SU-DHL-6 (cell line): ENCODE measurements around the gene HOXC6.

Experiments used
- EZH2phosphoT487 ChIP-seq: fragments of 200-600 bp; sonication (generic), shearing (Covaris generic); conservative IDR thresholded peaks from 2 replicates; pipeline ENCODE4 v1.6.1; 2018; ENCODE audit warnings: mild to moderate bottlenecking, antibody characterized with exemption, low read length, moderate library complexity, mixed read lengths
- TF ChIP-seq, protein P1 (sequence below): fragments of 200-600 bp; sonication (generic); IDR thresholded peaks from one replicate; pipeline ENCODE4 v1.5.1; 2017; ENCODE audit warnings: antibody characterized with exemption, mild to moderate bottlenecking, low read length, moderate library complexity; ENCODE audit not compliant: insufficient read depth, poor library complexity, severe bottlenecking

DNA sequence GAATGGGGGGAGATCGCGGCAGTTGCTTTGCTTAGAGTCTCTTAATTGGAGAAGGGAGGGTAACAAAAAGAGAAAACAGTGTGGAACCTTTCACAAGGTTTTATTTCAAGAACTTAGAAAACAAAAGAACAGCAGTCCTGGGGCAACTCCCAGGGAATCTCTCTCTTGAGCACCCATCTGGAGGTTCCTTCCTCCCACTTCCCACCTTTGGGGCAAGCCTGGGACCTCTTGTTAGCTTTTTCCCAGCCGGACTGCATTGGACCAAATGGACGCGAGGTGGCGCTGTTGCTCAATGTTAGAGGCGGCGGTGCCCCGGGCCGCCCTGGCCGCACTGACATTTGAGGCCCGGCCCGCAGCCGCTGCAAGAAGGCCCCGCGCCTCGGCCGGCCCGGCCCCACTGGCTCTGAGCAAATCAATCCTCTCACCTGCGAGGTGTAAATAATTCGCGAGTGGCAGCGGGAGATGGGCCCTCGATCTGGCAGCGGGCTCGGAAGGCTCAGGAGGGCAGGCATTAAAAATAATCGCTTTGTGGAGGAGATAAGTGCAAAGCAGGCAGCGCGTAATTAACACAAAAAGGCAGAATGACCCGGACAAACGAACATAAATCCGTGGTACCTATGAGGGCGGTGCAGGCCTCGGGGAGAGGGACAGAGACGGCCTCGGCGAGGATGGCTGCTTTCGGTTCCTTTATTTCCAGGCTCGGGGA lies 22.2 kb upstream of the HOXC6 start:
- TF ChIP-seq, protein P1, sequence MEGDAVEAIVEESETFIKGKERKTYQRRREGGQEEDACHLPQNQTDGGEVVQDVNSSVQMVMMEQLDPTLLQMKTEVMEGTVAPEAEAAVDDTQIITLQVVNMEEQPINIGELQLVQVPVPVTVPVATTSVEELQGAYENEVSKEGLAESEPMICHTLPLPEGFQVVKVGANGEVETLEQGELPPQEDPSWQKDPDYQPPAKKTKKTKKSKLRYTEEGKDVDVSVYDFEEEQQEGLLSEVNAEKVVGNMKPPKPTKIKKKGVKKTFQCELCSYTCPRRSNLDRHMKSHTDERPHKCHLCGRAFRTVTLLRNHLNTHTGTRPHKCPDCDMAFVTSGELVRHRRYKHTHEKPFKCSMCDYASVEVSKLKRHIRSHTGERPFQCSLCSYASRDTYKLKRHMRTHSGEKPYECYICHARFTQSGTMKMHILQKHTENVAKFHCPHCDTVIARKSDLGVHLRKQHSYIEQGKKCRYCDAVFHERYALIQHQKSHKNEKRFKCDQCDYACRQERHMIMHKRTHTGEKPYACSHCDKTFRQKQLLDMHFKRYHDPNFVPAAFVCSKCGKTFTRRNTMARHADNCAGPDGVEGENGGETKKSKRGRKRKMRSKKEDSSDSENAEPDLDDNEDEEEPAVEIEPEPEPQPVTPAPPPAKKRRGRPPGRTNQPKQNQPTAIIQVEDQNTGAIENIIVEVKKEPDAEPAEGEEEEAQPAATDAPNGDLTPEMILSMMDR = peak; percentile 73
- TF ChIP-seq EZH2phosphoT487 = no peak
